Nephron (organoid): ENCODE measurements around the gene PLXNA4.

Source experiments
- H3K27ac Mint-ChIP-seq, 3 experiments: 2 replicates each; pipeline ENCODE4 v1.8.0; 2020; ENCODE audit warnings: mixed read lengths in 3 of 3, mild to moderate bottlenecking in 2 of 3, moderate library complexity in 1 of 3
- H3K27me3 Mint-ChIP-seq: 2 replicates; pipeline ENCODE4 v1.8.0; 2021; ENCODE audit warnings: low read depth, mild to moderate bottlenecking, moderate library complexity, mixed read lengths
- H3K36me3 Mint-ChIP-seq: 2 replicates; pipeline ENCODE4 v1.8.0; 2020; ENCODE audit warnings: low read depth, mixed read lengths
- H3K4me1 Mint-ChIP-seq: 2 replicates; pipeline ENCODE4 v1.8.0; 2020; ENCODE audit warnings: mixed read lengths
- H3K4me3 Mint-ChIP-seq, 3 experiments: 2 replicates each; pipeline ENCODE4 v1.8.0; 2020; ENCODE audit warnings: mild to moderate bottlenecking in 3 of 3, mixed read lengths in 3 of 3, moderate library complexity in 2 of 3
- H3K9me3 Mint-ChIP-seq: 2 replicates; pipeline ENCODE4 v1.8.0; 2020; ENCODE audit warnings: mixed read lengths
- CTCF ChIP-seq, 3 experiments: fragments of 200-600 bp; sonication (generic); IDR thresholded peaks; one replicate each; pipeline ENCODE4 v1.5.0; 2021; ENCODE audit warnings: antibody characterized with exemption in 3 of 3; ENCODE audit not compliant: unreplicated experiment in 3 of 3

Gene PLXNA4

GRCh38 chr7:132437730-132438129 lies 138.5 kb downstream of the PLXNA4 start:
- TF ChIP-seq CTCF (IDR thresholded peaks at IDR 0.05; ENCODE audit: unreplicated experiment in 3 of 3): no peak

GRCh38 chr7:132436121-132436520 lies 140.1 kb downstream of the PLXNA4 start:
- no peaks in the 10 kb centered on the region for H3K9me3 Mint-ChIP-seq
- H3K4me1 Mint-ChIP-seq: peaks cover 21% of the 10 kb centered on the region
- peak overlapping the region in 1 of 3 experiments; percentile 54 for H3K27ac Mint-ChIP-seq
- no peaks in the 10 kb centered on the region for H3K36me3 Mint-ChIP-seq
- no peak overlapping the region for H3K4me3 Mint-ChIP-seq
- no peak for TF ChIP-seq CTCF (IDR thresholded peaks at IDR 0.05; ENCODE audit: unreplicated experiment in 3 of 3)
- H3K27me3 Mint-ChIP-seq: peaks cover 23% of the 10 kb centered on the region

More at GRCh38 chr7:132437730-132438129, 138.5 kb downstream of the PLXNA4 start:
- Mint-ChIP-seq H3K4me1 (peaks cover 21% of the 10 kb centered on the region), H3K27me3 (peaks cover 15% of the 10 kb centered on the region), H3K9me3 (no peaks in the 10 kb centered on the region), H3K36me3 (no peaks in the 10 kb centered on the region), H3K27ac (no peak overlapping the region), H3K4me3 (no peak overlapping the region)

GRCh38 chr7:132435016-132435990 lies 141.0 kb downstream of the PLXNA4 start:
- H3K9me3 Mint-ChIP-seq: no peaks in the 10 kb centered on the region
- no peak overlapping the region for H3K27ac Mint-ChIP-seq
- no peak for TF ChIP-seq CTCF (IDR thresholded peaks at IDR 0.05; ENCODE audit: unreplicated experiment in 3 of 3)
- peaks cover 24% of the 10 kb centered on the region for H3K27me3 Mint-ChIP-seq
- peaks cover 27% of the 10 kb centered on the region for H3K4me1 Mint-ChIP-seq
- H3K4me3 Mint-ChIP-seq: no peak overlapping the region
- H3K36me3 Mint-ChIP-seq: no peaks in the 10 kb centered on the region

- Mint-ChIP-seq H3K4me1 (peaks cover 31% of the 10 kb centered on the region), H3K36me3 (no peaks in the 10 kb centered on the region), H3K9me3 (no peaks in the 10 kb centered on the region), H3K4me3 (no peak overlapping the region), H3K27ac (no peak overlapping the region), H3K27me3 (peaks cover 24% of the 10 kb centered on the region)
- TF ChIP-seq CTCF (IDR thresholded peaks at IDR 0.05; ENCODE audit: unreplicated experiment in 3 of 3): no peak
Observed at GRCh38 chr7:132434041-132434440, 142.2 kb downstream of the PLXNA4 start.

GRCh38 chr7:132433301-132433700 lies 143.0 kb downstream of the PLXNA4 start:
- Mint-ChIP-seq H3K27ac (no peak overlapping the region), H3K4me3 (no peak overlapping the region), H3K36me3 (no peaks in the 10 kb centered on the region), H3K27me3 (peaks cover 29% of the 10 kb centered on the region), H3K9me3 (no peaks in the 10 kb centered on the region), H3K4me1 (peaks cover 37% of the 10 kb centered on the region)
- TF ChIP-seq CTCF (IDR thresholded peaks at IDR 0.05; ENCODE audit: unreplicated experiment in 3 of 3): no peak
